ENCODE results near the gene USP54.

Gene USP54

GRCh38 chr10:73522263-73522662 lies 68.9 kb downstream of the USP54 start:
- no peak for DNase-seq

- DNase-seq = no peak
These were observed 71.8 kb downstream of the USP54 start for GRCh38 chr10:73519336-73519735.

- DNase-seq = no peak
These were observed 73.8 kb downstream of the USP54 start for GRCh38 chr10:73517166-73517888.

- DNase-seq = no peak
These were observed 78.9 kb downstream of the USP54 start for GRCh38 chr10:73512207-73512743.

- DNase-seq = no peak
These were observed 81.4 kb downstream of the USP54 start for GRCh38 chr10:73509695-73510094.

- no peak for DNase-seq
These were observed 84.7 kb downstream of the USP54 start for GRCh38 chr10:73506491-73506890.

GRCh38 chr10:73506074-73506473 lies 85.1 kb downstream of the USP54 start:
- no peak for DNase-seq

GRCh38 chr10:73503037-73503436 lies 88.1 kb downstream of the USP54 start:
- DNase-seq = no peak

GRCh38 chr10:73501651-73502050 lies 89.5 kb downstream of the USP54 start:
- DNase-seq = no peak

- no peak for DNase-seq
These were observed 93.5 kb downstream of the USP54 start for GRCh38 chr10:73497623-73498022.

GRCh38 chr10:73495884-73496674 lies 95.1 kb downstream of the USP54 start, which contains the start of gene PPP3CB:
Gene PPP3CB, minus strand, starts transcription at chr10:73496024. Its CDS starts 135 bp downstream, at chr10:73495889.
- DNase-seq = peak; percentile 95

- peak; percentile 84 for DNase-seq
These were observed 95.8 kb downstream of the USP54 start for GRCh38 chr10:73495226-73495883.

- DNase-seq = no peak
These were observed 96.3 kb downstream of the USP54 start for GRCh38 chr10:73494877-73495225.

GRCh38 chr10:73494213-73494612 lies 96.9 kb downstream of the USP54 start:
- no peak for DNase-seq

- no peak for DNase-seq
These were observed 97.4 kb downstream of the USP54 start for GRCh38 chr10:73493781-73494180.

GRCh38 chr10:73486601-73487000 lies 104.5 kb downstream of the USP54 start:
- DNase-seq = peak; percentile 5

GRCh38 chr10:73485320-73485719 lies 105.8 kb downstream of the USP54 start:
- DNase-seq = peak; percentile 21

GRCh38 chr10:73480158-73480557 lies 111.0 kb downstream of the USP54 start:
- DNase-seq = no peak

GRCh38 chr10:73478636-73479035 lies 112.5 kb downstream of the USP54 start:
- no peak for DNase-seq

- no peak for DNase-seq
These were observed 119.9 kb downstream of the USP54 start for GRCh38 chr10:73471226-73471625.

GRCh38 chr10:73469579-73469978 lies 121.6 kb downstream of the USP54 start:
- no peak for DNase-seq

- DNase-seq = no peak
These were observed 123.9 kb downstream of the USP54 start for GRCh38 chr10:73467206-73467605.

- DNase-seq = no peak
These were observed 125.0 kb downstream of the USP54 start for GRCh38 chr10:73465978-73466726.

Measured in NCI-H82 (cell line).